Measurements from ENCODE around the gene CALCR.

The CALCR gene

DNA sequence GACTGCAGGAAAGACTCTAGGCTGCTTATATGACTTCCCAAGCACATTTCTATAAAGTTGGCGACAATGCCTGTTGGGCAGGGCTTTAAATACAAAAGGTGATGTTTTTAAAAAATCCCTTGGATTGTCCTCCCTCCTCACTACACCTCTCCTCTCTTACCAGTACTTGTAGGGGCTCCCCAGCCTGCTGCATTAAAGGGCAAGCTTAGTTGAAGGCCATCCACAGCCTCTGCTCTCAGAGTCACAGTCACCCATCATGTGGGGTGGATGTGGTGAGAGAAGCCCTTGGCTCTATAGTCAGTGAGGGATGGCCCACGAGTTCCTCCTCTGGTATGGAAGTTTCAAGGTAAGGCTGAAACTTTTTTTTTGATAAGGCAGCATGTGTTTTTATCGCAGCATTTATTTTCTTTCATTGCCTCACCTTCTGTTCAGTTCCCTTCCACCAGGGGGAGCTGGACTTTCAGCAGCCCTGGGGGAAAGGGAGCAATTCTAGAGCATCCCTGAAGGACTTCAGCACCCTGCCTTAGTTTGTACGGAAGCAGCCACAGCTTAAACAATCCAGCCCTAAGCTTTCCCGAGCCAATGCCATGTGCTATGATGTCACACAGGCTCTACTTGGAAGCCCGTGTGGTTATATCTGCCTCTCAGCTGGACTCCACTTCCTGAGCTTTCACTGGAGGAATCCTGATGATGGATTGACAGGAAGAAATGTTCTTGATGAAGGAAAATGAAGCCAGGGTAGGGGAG lies 131.9 kb downstream of the CALCR start:
- peak; percentile 15 for DNase-seq (ENCODE audit: low spot score)

DNA sequence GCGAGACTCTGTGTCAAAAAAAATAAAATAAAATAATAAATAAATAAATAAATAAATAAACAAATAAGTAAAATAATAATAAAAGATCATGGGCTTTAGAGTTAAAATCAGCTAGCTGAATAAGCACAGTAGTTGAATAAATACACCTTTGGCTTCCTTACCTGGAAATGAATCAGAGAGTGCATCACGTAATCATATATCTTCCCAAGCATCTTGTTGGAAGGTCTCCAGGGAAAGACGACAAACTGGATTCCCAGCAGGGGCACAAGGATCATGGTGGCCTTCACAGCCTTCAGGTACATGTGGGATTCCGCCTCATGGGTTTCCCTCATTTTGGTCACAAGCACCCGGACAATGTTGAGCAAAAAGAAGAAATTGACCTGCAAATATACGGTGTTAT lies 138.7 kb downstream of the CALCR start:
- no peak for DNase-seq (ENCODE audit: low spot score)

GRCh38 chr7:93432130-93432529 lies 142.4 kb downstream of the CALCR start:
- no peak for DNase-seq (ENCODE audit: low spot score)

GRCh38 chr7:93430917-93431588 lies 143.5 kb downstream of the CALCR start:
- DNase-seq (ENCODE audit: low spot score) = no peak

DNA sequence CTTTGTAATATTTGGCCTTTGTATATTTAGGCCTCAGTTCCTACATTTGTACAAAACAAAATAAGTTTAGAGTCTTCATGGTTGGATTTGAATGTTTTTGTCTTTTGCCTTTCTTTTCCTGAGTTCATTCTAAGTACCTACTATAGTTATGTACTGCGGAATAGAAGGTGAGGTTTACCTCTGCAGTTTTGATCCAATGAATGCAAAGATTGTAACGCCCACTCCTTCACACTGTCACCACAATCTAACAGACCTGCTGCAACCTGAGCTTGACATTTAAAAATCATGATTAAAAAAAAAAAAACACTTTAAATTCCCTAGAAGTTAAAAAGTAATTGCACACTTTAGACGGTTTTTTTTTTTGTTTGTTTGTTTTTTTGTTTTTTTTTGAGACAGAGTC lies 145.0 kb downstream of the CALCR start:
- no peak for DNase-seq (ENCODE audit: low spot score)

- no peak for DNase-seq (ENCODE audit: low spot score)
These were observed 147.4 kb downstream of the CALCR start for GRCh38 chr7:93427107-93427506.

GRCh38 chr7:93426155-93426696 lies 148.3 kb downstream of the CALCR start:
- no peak for DNase-seq (ENCODE audit: low spot score)

DNA sequence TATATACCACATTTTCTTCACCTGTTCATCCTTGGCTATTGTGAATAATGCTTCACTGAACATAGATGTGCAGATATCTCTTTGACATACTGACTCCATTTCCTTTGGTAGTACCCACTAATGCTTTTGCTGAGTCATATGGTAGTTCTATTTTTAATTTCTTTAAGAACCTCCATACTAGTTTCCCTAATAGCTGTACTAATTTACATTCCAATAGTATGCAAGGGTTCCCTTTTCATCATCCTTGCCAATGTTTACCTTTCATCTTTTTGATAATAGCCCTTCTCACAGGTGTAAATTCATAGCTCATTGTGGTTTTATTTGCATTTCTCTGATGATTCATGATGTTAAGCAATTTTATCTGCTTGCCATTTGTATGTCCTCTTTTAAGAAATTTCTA lies 159.9 kb downstream of the CALCR start:
- no peak for DNase-seq (ENCODE audit: low spot score)

GRCh38 chr7:93409324-93409723 lies 165.2 kb downstream of the CALCR start:
- DNase-seq (ENCODE audit: low spot score) = no peak

GRCh38 chr7:93407239-93407638 lies 167.3 kb downstream of the CALCR start:
- no peak for DNase-seq (ENCODE audit: low spot score)

- DNase-seq (ENCODE audit: low spot score) = no peak
These were observed 171.6 kb downstream of the CALCR start for GRCh38 chr7:93402944-93403343.

DNA sequence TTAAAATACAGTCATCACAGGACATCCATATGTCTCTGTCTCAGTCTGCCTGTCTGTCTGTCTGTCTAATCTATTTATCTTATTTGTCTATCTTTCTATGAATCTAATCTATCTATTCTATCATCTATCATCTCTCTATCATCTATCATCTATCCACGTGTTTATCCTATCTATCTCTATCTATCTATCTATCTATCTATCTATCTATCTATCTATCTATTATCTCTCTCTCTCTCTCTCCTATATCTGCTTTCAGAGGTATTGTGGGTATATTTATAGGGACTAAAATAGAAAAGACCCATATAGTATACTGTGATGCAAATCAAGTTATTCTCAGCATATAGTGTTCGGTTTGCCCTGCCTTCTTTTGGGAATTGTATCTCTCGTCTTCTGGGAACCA lies 174.9 kb downstream of the CALCR start:
- no peak for DNase-seq (ENCODE audit: low spot score)

GRCh38 chr7:93392984-93393383 lies 181.5 kb downstream of the CALCR start:
- no peak for DNase-seq (ENCODE audit: low spot score)

GRCh38 chr7:93390660-93391059 lies 183.9 kb downstream of the CALCR start:
- no peak for DNase-seq (ENCODE audit: low spot score)

- no peak for DNase-seq (ENCODE audit: low spot score)
These were observed 192.2 kb downstream of the CALCR start for GRCh38 chr7:93382362-93382761.

DNA sequence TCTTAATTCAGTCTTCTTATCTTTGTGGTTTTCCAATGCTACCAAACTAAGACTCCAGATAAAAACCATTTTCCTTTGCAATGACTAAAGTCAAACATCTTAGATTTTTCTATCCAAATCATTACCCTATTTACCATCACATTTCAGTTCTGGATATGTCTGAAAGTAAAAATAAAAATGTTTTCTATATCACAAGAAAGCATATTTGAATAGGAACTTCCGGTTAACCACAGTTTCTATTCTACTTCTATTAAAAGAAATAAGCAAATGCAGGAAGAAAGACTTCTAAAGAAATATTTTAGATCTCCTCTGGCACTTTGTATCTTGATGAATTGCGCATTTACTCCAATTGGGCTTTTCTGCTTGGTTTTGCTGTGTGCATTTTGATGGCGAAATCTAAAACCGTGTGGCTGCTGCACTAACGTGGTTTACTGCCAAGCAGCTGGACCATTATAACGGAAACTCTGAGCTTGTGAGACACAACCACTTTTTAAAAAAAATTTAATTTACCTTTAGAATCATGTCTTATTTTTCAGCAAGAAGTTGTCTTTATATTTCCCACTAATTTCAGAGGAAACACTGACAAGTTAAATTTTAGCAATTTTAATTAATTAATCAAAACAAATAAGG lies 196.3 kb downstream of the CALCR start:
- DNase-seq (ENCODE audit: low spot score) = no peak

DNA sequence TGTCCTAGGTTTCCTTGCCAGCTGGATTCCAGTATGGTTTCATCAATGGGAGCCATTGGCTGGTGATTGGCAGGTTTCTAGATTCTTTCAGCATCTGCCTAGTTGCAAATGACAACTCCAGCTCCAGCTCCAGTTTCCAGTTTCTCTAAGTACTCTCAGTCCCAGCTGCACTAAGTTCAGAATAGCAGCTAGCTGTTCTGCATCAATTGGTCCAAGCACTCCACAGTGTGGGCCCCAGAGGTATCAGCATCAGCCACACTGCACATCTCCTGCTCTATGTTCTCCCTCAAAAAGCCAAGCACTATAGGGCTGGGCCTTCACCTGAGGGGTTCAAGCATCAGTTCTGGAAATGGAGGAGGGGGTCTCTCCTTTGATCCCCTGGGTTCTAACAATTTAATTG lies 198.9 kb downstream of the CALCR start:
- no peak for DNase-seq (ENCODE audit: low spot score)
